ENCODE data around the gene ASB1. TPM values are rescaled to one million over a fixed set of nuclear protein-coding genes. Genes with fewer than 3 reads are reported as not detected.

ASB1 gene
- total and polyA plus RNA-seq, 2 of the 13 experiments (the other 11 are each of a cell fraction or from before 2014, with no cell fraction given) = 48.6 to 49.2 TPM

DNA sequence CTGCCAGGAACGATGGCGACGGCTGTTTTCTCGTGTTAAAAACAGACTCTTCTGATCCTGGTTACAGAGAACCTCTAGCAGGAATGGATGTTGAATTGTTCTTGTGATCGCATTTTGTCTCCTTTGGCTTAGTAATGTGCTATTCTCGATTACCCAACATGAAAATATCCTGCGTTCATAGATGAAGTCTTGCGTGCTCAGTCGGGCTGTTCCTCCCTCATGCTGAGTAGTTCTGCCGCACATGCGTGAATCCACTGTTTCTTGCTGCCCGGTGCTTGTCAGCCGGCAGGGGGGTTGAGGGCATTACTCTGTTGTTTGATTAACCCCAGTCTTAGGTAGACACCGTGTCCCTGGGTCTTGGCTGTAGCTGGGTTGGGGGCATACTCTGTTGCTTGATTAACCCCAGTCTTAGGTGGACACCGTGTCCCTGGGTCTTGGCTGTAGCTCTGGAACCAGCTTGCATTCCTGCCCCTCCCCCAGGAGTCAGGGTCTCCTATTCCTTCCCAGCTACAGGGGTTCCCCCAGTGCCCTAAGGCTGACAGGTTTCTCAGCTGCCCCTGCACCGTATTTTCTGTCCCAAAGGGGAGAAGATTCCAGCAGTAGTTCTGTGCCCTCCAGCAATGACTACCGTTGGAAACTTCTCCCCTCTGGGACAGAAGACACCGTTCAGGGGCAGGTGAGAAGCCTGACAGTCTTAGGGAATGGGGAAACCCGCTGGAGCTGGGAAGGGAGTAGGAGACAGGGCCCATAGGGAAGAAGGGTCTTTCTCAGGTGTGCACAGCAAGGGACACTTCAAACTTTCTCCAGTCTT, 22.1 kb upstream of the ASB1 start (continued):
- TF ChIP-seq ARID4A (CRISPR knock-in tag; IDR thresholded peaks at IDR 0.05; ENCODE audit: borderline replicate concordance) (no peak), NFYB (CRISPR knock-in tag; IDR thresholded peaks at IDR 0.05) (no peak), NFYC (CRISPR knock-in tag; IDR thresholded peaks at IDR 0.05) (no peak), MBD4 (IDR thresholded peaks at IDR 0.05; ENCODE audit: borderline replicate concordance, low read length) (no peak), EP300 (IDR thresholded peaks at IDR 0.05; ENCODE audit: low read depth in 2 of 2, low read length in 2 of 2) (no peak), EP300 (CRISPR knock-in tag; IDR thresholded peaks at IDR 0.05; ENCODE audit: borderline replicate concordance) (no peak), YEATS2 (CRISPR knock-in tag; IDR thresholded peaks at IDR 0.05; ENCODE audit: borderline replicate concordance) (no peak), NFRKB (IDR thresholded peaks at IDR 0.05) (no peak), ZNF326 (CRISPR knock-in tag; IDR thresholded peaks at IDR 0.05; ENCODE audit: borderline replicate concordance) (no peak), ZNF30 (CRISPR knock-in tag; IDR thresholded peaks at IDR 0.05) (0 out of 2 replicates have a peak, but pooled peaks have one; percentile 30)
- TF ChIP-seq, protein P1, sequence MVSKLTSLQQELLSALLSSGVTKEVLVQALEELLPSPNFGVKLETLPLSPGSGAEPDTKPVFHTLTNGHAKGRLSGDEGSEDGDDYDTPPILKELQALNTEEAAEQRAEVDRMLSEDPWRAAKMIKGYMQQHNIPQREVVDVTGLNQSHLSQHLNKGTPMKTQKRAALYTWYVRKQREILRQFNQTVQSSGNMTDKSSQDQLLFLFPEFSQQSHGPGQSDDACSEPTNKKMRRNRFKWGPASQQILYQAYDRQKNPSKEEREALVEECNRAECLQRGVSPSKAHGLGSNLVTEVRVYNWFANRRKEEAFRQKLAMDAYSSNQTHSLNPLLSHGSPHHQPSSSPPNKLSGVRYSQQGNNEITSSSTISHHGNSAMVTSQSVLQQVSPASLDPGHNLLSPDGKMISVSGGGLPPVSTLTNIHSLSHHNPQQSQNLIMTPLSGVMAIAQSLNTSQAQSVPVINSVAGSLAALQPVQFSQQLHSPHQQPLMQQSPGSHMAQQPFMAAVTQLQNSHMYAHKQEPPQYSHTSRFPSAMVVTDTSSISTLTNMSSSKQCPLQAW (CRISPR knock-in tag; IDR thresholded peaks at IDR 0.05) = peak; percentile 31; the same call in 1 of the 2 replicates
- TF ChIP-seq, protein P2, sequence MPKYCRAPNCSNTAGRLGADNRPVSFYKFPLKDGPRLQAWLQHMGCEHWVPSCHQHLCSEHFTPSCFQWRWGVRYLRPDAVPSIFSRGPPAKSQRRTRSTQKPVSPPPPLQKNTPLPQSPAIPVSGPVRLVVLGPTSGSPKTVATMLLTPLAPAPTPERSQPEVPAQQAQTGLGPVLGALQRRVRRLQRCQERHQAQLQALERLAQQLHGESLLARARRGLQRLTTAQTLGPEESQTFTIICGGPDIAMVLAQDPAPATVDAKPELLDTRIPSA (CRISPR knock-in tag; IDR thresholded peaks at IDR 0.05; ENCODE audit: borderline replicate concordance) = no peak

Measured in HepG2 (cell line).